Mammary epithelial cell (primary cell): ENCODE results near the gene GTPBP6.

ENCODE experiments used
- CTCF ChIP-seq, 2 donors: IDR thresholded peaks in 1 of 2; conservative IDR thresholded peaks in 1 of 2; 2 replicates each; pipeline ENCODE4 v1.5.1; 2011 to 2012; ENCODE audit warnings: inconsistent platforms in 2 of 2, low read length in 2 of 2, mild to moderate bottlenecking in 2 of 2, control low read depth in 1 of 2, low read depth in 1 of 2; ENCODE audit not compliant: insufficient read depth in 1 of 2; ENCODE audit errors: extremely low read depth in 1 of 2
- EZH2 ChIP-seq: IDR thresholded peaks from 2 replicates; pipeline ENCODE4 v1.6.1; 2012; ENCODE audit warnings: low read length, inconsistent platforms, borderline replicate concordance

GRCh38 chrX:349702-350101 lies 31.1 kb upstream of the GTPBP6 start:
- TF ChIP-seq EZH2 (no peak), CTCF (conservative IDR thresholded peaks at IDR 0.05 in 1 of 2, IDR thresholded peaks at IDR 0.05 in 1 of 2; ENCODE audit: extremely low read depth in 1 of 2, insufficient read depth in 1 of 2, low read depth in 1 of 2, low read length in 2 of 2) (no peak)
